Retinal pigment epithelial cell (primary cell): ENCODE results near the gene TREML2.
"Not testable (repeated sequence)": the region's sequence is repeated elsewhere in the genome, so short reads cannot be mapped to it uniquely, and the experiment has no call there.

ENCODE experiments used
- DNase-seq: peaks from one replicate; pipeline ENCODE4 v3.0.0-alpha.2; 2010; ENCODE audit warnings: low read depth
- H3K4me3 ChIP-seq: 2 replicates; pipeline ENCODE4 v1.5.1; 2011; ENCODE audit warnings: mild to moderate bottlenecking, low read length, control low read depth, moderate library complexity
- CTCF ChIP-seq: conservative IDR thresholded peaks from 2 replicates; pipeline ENCODE4 v1.5.1; 2011; ENCODE audit warnings: low read depth, low read length, control low read depth, inconsistent platforms

TREML2 gene

GRCh38 chr6:41194386-41194785 is 6.6 kb downstream of the TREML2 start:
- no peak for DNase-seq
- no peak overlapping the region for H3K4me3 ChIP-seq
- TF ChIP-seq CTCF, result no peak

- no peak for TF ChIP-seq CTCF
- H3K4me3 ChIP-seq, result no peak overlapping the region
- DNase-seq, result no peak
Measured at GRCh38 chr6:41193884-41194283, 7.1 kb downstream of the TREML2 start.

GRCh38 chr6:41193171-41193734 is 7.7 kb downstream of the TREML2 start:
- DNase-seq, result no peak
- no peak overlapping the region for H3K4me3 ChIP-seq
- no peak for TF ChIP-seq CTCF

GRCh38 chr6:41191569-41191968 is 9.4 kb downstream of the TREML2 start:
- DNase-seq, result no peak
- H3K4me3 ChIP-seq, result no peak overlapping the region
- TF ChIP-seq CTCF, result peak; percentile 77

GRCh38 chr6:41190791-41191190 is 10.2 kb downstream of the TREML2 start:
- TF ChIP-seq CTCF, result no peak
- H3K4me3 ChIP-seq, result no peak overlapping the region
- no peak for DNase-seq

GRCh38 chr6:41189967-41190366 is 11.0 kb downstream of the TREML2 start:
- no peak for TF ChIP-seq CTCF
- H3K4me3 ChIP-seq, result no peak overlapping the region
- DNase-seq, result no peak

GRCh38 chr6:41189046-41189445 is 11.9 kb downstream of the TREML2 start:
- H3K4me3 ChIP-seq, DNase-seq: not testable (repeated sequence)
